A549 treated with AZD9567 at 1 μM for 4 hours (cell line): ENCODE data around the gene FBXL16. TPM values are rescaled to one million over a fixed set of nuclear protein-coding genes. Genes with fewer than 3 reads are reported as not detected.

ENCODE experiments used
- total RNA-seq: library from RNA; stranded (reverse); fragments of 200-300 nt; extraction: Qiagen RNA extraction; gene quantifications from 5 replicates; pipeline ENCODE4 v1.2.3, GENCODE V29; 2022; ENCODE audit not compliant: insufficient read depth

The FBXL16 gene, protein sequence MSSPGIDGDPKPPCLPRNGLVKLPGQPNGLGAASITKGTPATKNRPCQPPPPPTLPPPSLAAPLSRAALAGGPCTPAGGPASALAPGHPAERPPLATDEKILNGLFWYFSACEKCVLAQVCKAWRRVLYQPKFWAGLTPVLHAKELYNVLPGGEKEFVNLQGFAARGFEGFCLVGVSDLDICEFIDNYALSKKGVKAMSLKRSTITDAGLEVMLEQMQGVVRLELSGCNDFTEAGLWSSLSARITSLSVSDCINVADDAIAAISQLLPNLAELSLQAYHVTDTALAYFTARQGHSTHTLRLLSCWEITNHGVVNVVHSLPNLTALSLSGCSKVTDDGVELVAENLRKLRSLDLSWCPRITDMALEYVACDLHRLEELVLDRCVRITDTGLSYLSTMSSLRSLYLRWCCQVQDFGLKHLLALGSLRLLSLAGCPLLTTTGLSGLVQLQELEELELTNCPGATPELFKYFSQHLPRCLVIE
- total RNA-seq = 6.3 to 9.6 TPM (median 7.2 TPM) in 5 replicates

DNA sequence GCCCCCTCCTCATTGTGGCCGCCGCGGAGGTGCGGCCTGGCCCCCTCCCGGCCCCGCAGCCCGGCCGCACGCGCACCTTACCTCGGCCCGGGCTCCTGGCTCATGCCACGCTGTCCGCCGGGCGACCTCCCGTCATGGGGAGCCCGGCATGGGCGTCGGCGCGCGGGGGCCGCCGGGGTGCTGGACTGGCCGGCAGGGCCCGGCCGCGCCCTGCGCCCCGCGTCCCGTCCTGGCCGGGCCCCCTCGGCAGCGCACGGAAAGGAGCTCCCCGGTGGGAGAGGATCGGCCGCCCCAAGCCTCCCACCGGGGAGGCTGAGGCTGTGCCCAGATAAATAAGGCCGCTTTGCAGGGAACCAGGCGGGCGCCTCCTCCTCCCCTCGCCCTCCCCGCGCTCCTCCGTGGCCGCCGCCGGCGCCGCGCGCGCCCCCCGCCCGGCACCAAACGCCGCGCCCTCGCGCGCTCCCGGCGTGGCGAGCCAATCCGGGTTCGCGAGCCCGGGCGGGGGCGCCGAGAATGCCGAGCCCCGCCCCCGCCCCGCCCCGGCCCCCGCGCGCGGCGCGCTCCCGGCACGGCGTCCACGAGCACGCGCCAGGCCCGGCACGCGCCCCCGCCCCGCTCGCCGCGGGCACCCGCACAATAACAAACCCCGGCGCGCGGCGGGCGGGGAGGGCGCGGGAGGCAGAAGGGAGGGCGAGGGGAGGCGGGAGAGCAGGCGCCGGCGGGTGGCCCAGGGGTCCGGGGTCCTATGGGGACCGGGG lies at the start of gene FBXL16:
TSS of gene FBXL16 (minus strand) at position 371 of the 758 bp plus-strand sequence. CDS start 8,396 bp downstream, outside the sequence.

DNA sequence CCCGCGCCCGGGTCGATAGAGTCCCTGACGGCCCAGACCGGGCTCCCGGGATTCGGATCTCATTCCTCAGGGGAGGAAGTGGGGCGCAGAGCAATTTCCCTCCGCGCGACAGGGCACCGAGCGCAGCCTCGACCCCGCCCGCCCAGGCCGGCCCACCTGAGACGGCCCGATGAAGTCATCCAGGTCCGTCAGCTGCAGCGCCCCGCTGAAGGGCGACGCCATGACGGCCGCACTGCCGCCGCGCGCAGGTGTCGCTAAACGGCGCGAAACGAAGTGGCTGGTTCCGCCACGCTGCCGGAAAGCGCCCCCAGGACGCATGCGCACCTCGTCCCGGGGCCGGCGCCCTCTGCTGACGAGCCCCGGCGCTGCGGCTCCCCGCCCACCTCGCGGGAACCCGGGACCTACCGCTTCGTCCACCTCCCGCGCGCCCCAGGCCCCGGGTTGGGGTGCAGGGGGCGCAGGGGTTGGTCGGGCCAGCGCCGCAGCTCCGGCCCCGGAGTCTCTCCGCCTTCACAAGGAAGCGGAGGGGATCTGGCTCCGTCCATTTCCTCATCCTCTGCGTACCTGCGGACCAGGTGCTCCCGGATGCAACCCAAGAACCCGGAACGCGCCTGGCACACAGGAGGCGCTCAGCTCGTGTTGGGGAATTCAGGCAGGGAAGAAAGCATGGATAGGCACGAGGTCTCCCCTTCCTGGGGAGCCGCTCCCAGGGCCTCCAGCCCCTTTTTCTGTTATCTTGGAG lies 35.3 kb upstream of the FBXL16 start, which contains the start of gene CIAO3:
TSS of gene CIAO3 (minus strand) at position 234 of the 742 bp plus-strand sequence. CDS start at position 222, 12 bp downstream.

DNA sequence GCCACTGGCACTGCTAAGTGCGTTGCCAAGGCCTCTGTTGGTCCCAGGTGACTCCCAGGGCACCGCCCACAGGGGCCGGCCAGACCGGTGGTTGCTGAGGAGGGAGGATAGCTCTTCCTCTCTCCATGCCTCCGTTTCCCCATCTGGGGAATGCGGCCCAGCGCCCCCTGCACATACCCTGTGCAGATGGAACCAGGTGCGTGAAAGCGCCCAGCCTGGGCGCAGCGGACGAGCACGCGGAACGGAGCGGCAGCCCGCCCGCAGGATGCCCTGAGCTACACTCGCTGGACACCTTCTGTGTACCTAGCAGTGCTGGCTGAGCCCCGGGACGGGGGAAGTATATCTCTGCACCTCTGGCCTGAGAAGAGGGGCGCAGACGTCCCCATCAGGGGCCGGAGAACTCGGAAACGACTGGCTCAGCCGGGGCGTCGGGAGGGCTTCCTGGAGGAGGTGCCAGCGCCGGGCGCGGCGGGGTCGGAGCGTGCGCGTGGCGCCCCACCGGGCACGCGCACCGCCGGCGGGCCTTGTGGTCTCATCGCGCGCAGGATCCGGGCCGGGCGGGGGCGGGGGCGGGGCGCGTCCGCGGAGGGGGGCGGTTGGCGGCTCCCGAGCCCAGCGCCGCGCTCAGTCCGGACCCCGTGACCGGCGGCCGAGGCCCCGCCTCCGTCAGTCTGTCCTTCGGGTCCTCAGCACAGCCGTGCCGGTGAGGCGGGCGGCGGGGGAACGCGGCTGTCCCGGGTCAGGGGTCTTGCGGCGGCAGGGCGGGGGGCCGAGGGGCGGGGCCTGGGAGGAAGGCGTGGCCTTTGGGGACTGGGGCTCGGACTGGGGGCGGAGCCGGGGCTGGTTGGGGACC lies 21.1 kb upstream of the FBXL16 start, which contains the start of the genes CCDC78 and HAGHL:
TSS of gene CCDC78 (minus strand) at position 6 of the 853 bp plus-strand sequence. CDS start 76 bp downstream, outside the sequence.
TSS of gene HAGHL (plus strand) at position 669 of the 853 bp plus-strand sequence. CDS start 404 bp downstream, outside the sequence.

DNA sequence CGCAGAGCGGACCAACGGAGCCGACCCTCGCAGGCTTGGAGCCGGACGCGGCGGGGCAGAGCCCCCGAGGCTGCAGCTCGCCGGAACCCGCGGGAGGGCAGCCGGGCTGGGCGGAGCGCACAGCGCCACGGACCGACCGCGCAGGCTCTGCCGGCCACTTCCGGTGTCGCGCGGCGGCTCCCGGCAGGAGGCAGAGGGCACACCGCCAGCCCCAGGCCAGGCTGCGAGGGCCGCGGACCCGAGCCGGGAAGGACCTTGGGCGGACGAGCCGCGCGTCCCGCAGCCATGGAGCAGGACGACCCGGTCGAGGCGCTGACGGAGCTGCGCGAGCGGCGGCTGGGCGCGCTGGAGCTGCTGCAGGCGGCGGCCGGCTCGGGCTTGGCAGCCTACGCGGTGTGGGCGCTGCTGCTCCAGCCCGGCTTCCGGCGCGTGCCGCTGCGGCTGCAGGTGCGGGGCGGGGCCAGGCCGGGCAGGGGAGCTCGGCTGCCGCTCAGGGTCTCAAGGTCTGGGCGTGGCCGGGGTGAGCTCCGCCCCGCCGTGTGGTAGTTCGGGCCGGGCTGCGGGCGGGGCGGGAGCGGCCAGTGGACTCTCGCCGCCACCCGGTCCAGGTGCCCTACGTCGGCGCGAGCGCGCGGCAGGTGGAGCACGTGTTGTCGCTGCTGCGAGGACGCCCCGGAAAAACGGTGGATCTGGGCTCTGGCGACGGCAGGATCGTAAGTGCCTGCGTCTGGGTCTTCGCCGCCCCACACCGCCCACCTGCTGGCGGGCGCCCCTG lies 15.6 kb upstream of the FBXL16 start, which contains the start of gene ANTKMT:
TSS of gene ANTKMT (plus strand) at position 157 of the 775 bp plus-strand sequence. CDS start at position 286, 129 bp downstream.

DNA sequence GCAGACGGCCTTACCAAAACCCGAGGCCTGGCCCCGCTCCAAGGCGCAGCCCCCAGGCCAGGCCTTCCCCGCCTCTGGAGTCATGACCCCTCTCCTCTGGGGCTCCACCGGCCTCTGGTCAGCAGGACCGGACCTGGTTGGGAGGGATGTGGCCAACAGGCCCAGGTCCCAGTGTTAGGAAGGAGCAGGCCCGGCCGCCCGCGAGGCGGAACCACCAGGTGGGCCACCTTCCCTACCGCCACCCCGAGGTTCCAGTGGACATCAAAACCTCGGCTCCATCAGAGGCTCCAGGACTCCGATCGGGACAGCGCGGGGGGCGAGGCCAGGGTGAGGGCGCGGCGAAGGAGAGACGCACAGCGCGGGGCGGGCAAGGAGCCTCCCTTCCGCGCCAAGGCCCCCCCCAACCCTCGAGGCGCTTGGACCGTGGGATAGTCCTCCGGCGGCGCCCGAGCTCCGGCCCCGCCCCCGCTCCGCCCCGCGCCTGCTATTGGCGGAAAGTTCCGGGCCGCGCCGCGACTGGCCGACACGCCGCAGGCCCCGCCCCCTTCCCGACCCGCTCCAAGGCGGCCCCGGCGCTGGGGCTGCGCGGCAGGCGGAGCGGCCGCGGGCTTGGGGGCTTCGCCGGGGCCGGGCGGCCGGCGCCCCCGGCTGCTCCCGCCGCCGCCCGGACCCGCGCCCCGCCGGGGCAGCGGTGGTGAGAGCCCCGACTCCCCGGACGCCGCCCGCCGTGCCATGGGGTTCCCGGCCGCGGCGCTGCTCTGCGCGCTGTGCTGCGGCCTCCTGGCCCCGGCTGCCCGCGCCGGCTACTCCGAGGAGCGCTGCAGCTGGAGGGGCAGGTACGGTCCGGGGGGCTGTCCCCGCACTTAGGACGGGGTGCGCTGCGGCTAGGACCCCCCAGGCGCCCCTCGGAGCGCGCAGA lies 9.2 kb upstream of the FBXL16 start, which contains the start of gene METRN:
TSS of gene METRN (plus strand) at position 561 of the 919 bp plus-strand sequence. CDS start at position 733, 172 bp downstream.

DNA sequence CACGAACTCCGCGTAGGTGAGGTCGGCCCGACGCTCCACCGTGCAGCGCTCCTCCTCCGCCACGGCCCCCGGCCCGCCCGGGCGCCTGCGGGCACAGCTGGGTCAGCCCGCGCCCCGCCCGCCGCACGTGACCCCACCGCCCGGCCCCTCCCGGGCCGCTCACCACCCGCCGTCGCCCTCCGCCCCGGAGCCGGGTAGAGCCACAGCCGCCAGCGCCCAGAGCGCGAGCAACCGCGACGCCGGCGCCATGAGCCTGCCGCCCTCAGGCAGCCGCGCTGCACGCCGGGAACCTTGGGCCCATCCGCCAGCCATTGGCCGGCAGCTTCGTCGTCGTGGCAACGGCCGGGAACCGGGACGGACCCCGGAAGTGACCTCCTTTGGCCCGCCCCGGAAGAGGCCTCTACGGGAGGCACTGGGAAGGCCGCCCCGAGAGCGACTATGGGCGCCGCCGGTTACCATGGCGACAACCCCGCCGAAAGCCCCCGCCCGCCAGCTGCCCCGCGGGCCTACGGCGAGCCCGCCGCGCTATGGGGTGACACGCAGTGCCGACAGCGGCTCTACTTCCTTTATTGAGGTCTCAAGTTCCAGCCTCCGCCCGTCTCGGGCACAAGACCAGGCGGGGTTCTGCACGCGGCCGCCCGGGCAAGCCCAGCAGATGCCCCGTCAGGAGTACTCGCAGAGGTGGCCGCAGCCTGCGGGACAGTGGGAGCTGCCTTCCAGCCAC lies 21.4 kb downstream of the FBXL16 start, which contains the start of gene JMJD8:
TSS of gene JMJD8 (minus strand) at position 264 of the 724 bp plus-strand sequence. CDS start at position 249, 15 bp downstream.

DNA sequence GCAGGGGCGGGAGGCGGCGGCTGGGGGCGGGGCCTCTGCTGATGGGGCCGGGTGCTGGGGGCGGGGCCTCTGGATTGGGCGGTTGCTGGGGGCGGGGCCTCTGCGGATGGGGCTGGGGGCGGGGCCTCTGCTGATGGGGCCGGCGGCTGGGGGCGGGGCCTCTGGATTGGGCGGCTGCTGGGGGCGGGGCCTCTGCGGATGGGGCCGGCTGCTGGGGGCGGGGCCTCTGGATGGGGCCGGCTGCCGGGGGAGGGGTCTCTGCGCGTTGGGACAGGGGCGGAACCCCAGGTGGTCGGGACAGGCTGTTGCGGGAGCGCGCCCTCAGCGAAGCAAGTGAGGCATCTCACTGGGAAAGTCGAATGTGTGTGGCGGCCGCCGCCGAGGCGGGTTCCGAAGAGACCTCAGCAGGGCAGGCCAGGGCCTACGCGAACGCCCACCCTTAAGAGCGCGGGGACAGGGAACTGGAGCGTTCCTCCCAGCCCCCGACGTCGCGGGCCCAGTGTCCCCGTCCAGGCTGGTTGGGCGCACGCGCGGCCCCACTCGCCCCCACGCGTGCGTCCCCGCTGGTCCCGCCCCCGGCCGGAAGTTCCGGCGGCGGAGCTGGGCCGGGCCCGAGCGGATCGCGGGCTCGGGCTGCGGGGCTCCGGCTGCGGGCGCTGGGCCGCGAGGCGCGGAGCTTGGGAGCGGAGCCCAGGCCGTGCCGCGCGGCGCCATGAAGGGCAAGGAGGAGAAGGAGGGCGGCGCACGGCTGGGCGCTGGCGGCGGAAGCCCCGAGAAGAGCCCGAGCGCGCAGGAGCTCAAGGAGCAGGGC lies 25.6 kb downstream of the FBXL16 start, which contains the start of gene STUB1:
TSS of gene STUB1 (plus strand) at position 597 of the 811 bp plus-strand sequence. CDS start at position 713, 116 bp downstream.

DNA sequence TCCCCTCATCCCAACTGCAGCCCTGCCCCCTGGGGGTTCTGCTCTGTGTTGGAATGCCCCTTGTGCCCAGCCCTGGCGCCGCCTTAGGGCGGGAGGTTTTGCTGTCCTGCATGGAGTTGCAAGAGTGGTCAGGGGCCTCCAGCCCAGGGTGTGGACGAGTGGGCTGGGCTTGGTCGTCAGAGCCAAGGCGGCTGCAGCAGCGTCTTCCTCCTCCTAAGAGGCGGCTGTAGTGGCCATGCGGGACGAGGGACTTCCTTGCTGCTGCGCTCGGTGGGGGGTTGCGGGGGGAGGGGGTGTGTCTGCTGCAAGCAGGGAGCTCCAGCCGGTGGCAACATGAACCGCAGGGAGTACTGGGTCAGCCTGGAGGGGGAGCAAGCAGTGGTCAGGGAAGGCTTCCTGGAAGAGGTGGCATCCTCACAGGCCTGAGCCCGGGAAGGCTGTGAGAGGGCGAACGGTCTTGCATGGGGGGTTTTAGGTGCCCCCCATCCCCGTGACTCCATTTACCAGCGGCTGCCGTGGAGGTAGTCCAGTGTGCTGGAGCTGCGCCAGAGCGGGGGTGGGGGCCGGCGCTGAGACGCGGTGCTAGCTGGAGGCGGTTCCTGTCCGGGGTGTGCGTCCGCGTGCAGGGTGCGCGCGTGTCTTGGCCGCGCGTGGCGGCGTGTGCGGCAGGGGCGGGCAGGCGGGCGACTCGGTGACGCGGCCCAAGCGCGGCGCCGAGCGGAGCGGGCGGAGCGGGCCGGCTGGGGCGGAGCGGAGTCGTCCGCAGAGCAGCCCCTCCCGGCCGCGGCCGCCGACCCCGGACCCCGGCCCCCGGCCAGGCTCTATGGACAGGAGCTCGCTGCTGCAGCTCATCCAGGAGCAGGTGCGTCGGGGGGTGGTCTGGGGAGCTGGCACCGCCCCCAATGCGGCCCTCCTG lies 30.4 kb downstream of the FBXL16 start, which contains the start of gene RHBDL1:
TSS of gene RHBDL1 (plus strand) at position 704 of the 916 bp plus-strand sequence. CDS start at position 824, 120 bp downstream.

DNA sequence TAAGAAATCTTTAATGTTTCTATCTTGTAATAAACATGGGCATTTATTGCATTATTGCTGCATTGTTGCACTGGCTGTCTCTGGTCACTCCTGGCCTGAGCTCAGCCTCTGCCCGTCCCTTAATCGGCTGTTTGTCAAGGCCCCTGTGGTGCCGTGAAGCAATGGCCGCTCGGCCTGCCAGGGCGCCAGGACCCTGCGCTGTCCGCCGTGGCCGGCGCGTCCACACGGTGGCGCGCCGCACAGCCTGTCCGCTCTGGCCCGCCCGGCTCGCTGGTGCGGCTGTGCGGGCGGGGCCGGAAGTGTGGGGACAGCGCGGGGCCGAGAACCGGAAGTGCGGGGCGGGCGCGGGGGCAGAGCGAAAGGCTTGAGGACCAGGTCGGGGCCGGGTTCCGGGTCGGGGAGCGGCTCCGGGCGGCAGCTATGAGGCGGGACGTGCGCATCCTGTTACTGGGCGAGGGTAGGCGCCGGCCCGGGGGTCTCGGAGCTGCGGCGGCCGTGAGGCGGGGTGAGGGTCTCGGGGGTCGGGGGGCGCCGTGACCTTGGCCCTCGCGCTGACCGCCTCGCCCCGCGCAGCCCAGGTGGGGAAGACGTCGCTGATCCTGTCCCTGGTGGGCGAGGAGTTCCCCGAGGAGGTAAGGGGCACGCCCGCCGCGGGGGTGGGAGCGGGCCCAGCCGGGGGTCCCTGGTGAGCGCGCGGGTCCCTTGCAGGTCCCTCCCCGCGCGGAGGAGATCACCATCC lies 37.7 kb downstream of the FBXL16 start, which contains the start of gene RHOT2:
TSS of gene RHOT2 (plus strand) at position 353 of the 739 bp plus-strand sequence. CDS start at position 421, 68 bp downstream.

DNA sequence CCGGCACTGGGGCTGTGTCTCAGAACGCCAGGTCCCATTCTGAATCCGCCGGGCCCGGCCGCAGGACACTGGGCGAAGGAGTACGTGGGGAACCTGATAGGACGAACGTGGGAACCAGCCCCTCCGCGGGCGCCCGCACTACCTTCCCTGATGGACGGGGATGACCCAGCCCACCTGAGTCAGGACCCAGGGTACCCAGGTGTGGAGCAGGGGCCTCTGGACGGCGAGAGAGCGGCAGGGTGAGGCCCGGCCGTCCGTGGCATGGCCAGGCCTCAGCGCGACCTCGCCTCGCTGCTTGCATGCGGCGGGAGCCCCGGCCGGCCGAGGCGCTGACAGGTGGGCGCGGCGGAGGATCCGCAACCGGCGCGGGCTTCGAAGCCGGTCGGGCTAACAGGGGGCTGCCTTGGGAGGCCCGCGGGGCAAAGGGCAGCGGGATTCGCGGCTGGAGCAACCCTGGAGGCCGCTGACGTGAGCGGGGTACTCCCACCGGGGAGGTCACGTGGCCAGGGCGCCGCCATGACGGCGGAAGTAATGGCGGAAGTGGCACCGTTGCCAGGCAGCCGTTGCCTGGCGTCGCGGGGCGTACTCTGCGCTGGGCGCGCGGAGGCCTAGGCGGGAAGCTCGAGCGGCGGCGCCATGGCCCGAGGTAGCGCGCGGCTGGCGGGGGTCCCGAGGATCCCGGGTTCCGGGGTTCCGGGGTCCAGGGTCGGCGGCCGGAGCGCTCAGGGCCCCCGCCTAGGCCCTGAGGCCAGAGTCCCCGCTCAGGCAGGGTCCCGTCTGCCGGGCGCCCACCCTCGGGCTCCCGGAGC lies 56.6 kb downstream of the FBXL16 start, which contains the start of gene WDR90:
TSS of gene WDR90 (plus strand) at position 585 of the 809 bp plus-strand sequence. CDS start at position 637, 52 bp downstream.

